Caki2 (cell line): Measurements from ENCODE around the gene PGM3. TPM values are rescaled to one million over a fixed set of nuclear protein-coding genes. Genes with fewer than 3 reads are reported as not detected.

Experiments
- DNase-seq: peaks from one replicate; pipeline ENCODE4 v3.0.0-alpha.2; 2015; ENCODE audit warnings: low read depth
- in situ Hi-C: cut with HindIII; loops from 2 replicates; pipeline ENCODE4 v1.10.0; 2016; ENCODE audit warnings: low sequenced_read_pairs, low pct_unique_long_range_greater_than_20kb, mixed read lengths
- total RNA-seq: library from RNA; depleted of rRNA; stranded (reverse); fragments of >200 nt; shearing (Covaris generic); gene quantifications from 2 replicates; pipeline ENCODE4 v1.2.3, GENCODE V29; 2014; ENCODE audit warnings: low replicate concordance

Gene PGM3
- total RNA-seq, 1 experiment from 2014 or later, result 49.0 TPM

- in situ Hi-C loops, result no loop called here
- no peak for DNase-seq
These were observed 4.6 kb downstream of the PGM3 start for GRCh38 chr6:83188501-83188900.

GRCh38 chr6:83185096-83185495 lies 8.0 kb downstream of the PGM3 start:
- in situ Hi-C loops, result no loop called here
- DNase-seq, result no peak

- DNase-seq, result peak; percentile 64
These were observed 9.8 kb downstream of the PGM3 start for GRCh38 chr6:83183082-83183828.

GRCh38 chr6:83182114-83182513 lies 11.0 kb downstream of the PGM3 start:
- in situ Hi-C loops, result no loop called here
- no peak for DNase-seq

More at GRCh38 chr6:83183082-83183828, 9.8 kb downstream of the PGM3 start:
- in situ Hi-C loops, result no loop called here

GRCh38 chr6:83180426-83180950 lies 12.6 kb downstream of the PGM3 start:
- no peak for DNase-seq
- in situ Hi-C loops, result no loop called here

GRCh38 chr6:83176246-83176645 lies 16.8 kb downstream of the PGM3 start:
- in situ Hi-C loops, result no loop called here
- no peak for DNase-seq

- in situ Hi-C loops, result no loop called here
- no peak for DNase-seq
These were observed 23.6 kb downstream of the PGM3 start for GRCh38 chr6:83169511-83169910.

GRCh38 chr6:83169106-83169505 lies 24.0 kb downstream of the PGM3 start:
- DNase-seq, result no peak
- in situ Hi-C loops, result no loop called here

- DNase-seq, result no peak
- in situ Hi-C loops, result no loop called here
These were observed 24.5 kb downstream of the PGM3 start for GRCh38 chr6:83168556-83168955.

GRCh38 chr6:83167726-83168278 lies 25.3 kb downstream of the PGM3 start:
- DNase-seq, result no peak
- in situ Hi-C loops, result no loop called here

GRCh38 chr6:83160167-83160566 lies 32.9 kb downstream of the PGM3 start:
- in situ Hi-C loops, result no loop called here

GRCh38 chr6:83155794-83156193 lies 37.3 kb downstream of the PGM3 start:
- DNase-seq, result no peak
- in situ Hi-C loops, result no loop called here

More at GRCh38 chr6:83160167-83160566, 32.9 kb downstream of the PGM3 start:
- DNase-seq, result no peak

- in situ Hi-C loops, result no loop called here
- DNase-seq, result no peak
These were observed 39.1 kb downstream of the PGM3 start for GRCh38 chr6:83153883-83154521.

- in situ Hi-C loops, result no loop called here
- DNase-seq, result no peak
These were observed 40.2 kb downstream of the PGM3 start for GRCh38 chr6:83152913-83153312.

GRCh38 chr6:83151114-83151513 lies 42.0 kb downstream of the PGM3 start:
- DNase-seq, result no peak
- in situ Hi-C loops, result no loop called here

GRCh38 chr6:83138758-83139157 lies 54.3 kb downstream of the PGM3 start:
- in situ Hi-C loops, result no loop called here
- no peak for DNase-seq

GRCh38 chr6:83138118-83138722 lies 54.8 kb downstream of the PGM3 start:
- no peak for DNase-seq
- in situ Hi-C loops, result no loop called here

- no peak for DNase-seq
- in situ Hi-C loops, result no loop called here
These were observed 60.9 kb downstream of the PGM3 start for GRCh38 chr6:83132121-83132520.

- in situ Hi-C loops, result no loop called here
- no peak for DNase-seq
These were observed 65.1 kb downstream of the PGM3 start for GRCh38 chr6:83127976-83128375.
